ENCODE results near the gene SYNE4.
"Not testable (repeated sequence)": the region's sequence is repeated elsewhere in the genome, so short reads cannot be mapped to it uniquely, and the experiment has no call there.

Gene SYNE4

DNA sequence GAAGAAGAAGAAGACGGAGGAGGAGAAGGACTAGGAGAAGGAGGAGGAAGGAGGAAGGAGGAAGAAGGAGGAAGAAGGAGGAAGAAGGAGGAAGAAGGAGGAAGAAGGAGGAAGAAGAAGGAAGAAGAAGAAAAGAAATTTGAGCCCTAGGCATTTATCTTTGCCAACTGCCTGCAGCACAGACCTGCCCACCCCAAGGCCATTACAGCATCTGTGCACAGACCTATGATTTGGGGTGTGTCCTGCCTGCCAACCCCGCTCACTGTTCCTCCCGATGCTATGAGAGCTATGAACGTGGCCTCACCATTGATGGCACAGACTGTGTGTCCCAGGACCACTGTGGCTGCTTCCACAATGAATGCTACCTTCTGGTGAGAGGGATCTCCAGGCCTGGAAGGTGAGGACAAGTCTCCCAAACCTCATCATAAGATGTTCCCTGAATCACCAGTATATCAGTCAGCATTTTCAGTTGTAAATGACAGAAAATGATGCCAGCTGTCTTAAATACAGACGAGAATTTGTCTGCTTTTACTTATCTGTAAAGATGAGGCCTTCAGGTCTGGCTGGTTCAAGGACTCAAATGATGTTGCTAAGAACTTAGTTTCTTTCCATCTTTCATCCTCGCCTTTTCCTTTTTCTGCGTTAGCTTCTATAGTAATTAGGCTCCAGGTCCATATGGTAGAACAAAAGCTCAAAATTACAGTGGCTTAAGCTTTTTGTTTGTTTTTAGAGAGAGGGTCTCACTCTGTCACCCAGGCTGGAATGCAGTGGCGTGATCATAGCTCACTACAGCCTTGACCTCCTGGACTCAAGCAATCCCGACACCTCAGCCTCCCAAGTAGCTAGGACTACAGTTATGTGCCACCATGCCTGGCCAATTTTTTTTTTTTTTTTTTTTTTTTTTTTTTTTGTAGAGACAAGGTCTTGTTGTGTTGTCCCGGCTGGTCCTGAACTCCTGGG, 17.6 kb downstream of the SYNE4 start:
- no peak for DNase-seq (ENCODE audit: low spot score)

DNA sequence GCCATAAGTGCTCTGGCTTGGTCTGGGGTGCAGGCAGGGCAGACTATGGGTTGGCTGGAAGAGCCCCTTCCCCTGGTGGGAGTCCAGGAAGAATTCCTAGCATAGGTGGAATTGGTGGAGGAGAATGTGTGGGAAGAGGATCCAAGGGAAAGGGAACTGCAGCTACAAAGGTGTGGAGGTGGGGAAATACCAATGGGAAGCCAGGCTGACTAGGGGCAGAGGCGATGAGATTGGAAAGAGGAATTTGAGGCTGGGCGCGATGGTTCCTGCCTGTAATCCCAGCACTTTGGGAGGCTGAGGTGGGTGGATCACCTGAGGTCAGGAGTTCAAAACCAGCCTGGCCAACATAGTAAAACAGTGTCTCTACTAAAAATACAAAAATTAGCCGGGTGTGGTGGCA, 18.5 kb downstream of the SYNE4 start:
- DNase-seq (ENCODE audit: low spot score): no peak

DNA sequence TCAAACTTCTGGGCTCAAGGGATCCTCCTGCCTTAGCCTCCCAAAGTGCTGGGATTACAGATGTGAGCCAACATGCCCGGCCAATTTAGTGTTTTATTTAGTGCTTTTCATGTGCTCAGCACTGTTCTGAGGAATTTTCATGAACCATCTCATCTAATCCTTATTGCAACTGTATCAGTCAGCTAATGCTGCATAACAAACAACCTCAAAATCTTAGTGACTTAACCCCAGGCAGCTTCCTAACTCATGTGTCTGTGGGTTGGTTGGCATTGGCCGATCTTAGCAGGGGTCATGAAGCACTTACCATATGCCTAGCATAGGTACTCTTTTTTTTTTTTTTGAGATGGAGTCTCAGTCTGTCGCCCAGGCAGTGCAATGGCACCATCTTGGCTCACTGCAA, 19.8 kb downstream of the SYNE4 start:
- no peak for DNase-seq (ENCODE audit: low spot score)

DNA sequence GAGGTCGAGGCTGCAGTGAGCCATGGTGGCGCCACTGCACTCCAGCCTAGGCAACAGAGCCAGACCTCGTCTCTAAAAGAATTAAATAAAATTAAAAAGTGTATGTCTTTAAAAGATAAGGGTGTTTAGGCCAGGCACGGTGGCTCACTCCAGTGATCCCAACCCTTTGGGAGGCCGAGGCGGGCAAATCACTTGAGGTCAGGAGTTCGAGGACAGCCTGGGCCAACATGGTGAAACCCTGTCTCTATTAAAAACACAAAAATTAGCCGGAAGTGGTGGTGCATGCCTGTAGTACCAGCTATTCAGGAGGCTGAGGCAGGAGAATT, 21.1 kb downstream of the SYNE4 start:
- no peak for DNase-seq (ENCODE audit: low spot score)

DNA sequence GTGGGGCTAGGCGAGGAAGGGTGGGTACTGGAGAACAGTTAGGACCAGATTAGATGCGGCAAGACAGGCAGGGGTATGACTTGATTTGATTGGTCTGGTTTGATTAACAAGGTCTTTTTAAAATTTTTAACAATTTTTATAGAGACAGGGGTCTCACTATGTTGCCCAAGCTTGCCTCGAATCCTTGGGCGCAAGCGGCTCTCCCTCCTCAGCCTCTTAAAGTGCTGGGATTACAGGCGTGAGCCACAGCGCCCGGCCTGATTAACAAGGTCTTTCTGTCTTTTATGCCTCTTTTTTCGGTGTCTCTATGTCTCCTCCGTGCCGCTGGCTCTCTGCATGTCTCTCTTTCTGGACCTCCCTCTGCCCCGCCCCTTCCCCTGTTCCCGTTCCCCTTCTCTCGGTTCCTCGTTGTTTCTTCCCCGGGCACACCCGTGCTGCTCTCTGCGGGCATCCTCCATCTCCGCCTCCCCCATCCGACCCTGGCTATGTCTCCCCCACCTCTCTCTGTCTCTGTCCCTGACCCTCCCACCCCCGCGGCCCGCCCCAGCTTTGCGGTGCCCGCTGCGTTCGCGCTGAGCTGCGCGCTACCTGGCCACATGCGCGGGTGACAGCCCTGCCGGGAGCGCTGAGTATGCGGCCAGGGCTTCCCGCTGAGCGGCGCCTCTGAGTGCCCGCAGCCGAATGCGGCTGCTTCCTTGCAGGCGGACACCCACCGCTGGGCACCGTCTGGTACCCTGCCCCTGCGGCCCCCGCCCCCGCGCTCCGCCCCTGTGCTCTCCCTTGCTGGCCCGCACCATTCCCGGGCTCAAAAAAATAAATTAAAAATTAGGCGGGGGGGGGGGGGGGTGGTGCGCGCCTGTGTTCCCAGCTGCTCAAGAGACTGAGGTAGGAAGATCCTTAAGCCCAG, 21.7 kb downstream of the SYNE4 start:
- DNase-seq (ENCODE audit: low spot score): no peak

DNA sequence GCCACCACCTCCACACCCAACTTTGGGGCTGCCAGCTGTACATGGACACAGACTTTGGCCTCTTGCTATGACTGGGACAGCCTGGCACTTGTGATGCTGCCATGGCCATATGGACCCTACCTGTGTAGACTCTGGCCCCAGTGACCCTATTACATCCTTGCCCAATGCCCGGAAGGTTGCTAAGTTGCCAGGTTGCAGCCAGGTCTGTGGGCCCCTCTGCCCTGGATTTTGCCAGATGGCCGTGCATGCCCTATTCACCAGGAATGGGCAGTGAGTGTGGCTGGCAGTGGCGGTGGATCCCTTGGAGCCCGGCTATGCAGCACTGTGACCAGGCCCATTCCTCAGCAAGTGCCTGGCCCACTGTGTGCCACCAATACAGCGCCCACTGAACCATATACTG, 22.5 kb downstream of the SYNE4 start:
- no peak for DNase-seq (ENCODE audit: low spot score)

DNA sequence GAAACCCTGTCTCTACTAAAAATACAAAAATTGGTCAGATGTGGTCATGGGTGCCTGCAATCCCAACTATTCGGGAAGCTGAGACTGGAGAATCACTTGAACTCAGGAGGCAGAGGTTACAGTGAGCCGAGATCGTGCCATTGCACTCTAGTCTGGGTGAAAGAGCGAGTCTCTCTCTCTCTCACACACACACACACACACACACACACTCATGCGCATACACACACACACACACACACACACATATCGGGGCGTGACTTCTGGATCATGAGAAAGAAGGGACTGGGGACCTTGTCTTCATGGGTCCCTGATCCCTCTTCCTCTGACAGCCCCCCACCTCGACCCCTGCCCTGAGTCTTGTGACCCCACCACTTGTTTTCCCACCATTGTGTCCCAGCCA, 25.4 kb downstream of the SYNE4 start:
- no peak for DNase-seq (ENCODE audit: low spot score)

DNA sequence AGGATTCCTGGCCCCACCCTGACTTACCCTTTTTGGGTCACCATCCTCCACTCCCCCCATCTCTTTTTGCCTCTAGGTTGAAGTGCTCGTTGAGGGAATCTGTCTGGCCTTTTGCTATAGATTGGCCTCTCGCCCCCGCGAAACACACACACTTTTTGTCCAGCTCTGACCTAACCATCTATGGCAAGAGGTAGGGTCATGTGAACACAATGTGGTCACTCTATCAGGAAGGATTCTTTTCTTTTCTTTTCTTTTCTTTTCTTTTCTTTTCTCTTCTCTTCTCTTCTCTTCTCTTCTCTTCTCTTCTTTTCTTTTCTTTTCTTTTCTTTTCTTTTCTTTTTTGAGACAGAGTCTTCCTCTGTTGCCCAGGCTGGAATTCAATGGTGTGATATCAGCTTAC, 27.6 kb downstream of the SYNE4 start:
- not testable (repeated sequence) for DNase-seq (ENCODE audit: low spot score)

DNA sequence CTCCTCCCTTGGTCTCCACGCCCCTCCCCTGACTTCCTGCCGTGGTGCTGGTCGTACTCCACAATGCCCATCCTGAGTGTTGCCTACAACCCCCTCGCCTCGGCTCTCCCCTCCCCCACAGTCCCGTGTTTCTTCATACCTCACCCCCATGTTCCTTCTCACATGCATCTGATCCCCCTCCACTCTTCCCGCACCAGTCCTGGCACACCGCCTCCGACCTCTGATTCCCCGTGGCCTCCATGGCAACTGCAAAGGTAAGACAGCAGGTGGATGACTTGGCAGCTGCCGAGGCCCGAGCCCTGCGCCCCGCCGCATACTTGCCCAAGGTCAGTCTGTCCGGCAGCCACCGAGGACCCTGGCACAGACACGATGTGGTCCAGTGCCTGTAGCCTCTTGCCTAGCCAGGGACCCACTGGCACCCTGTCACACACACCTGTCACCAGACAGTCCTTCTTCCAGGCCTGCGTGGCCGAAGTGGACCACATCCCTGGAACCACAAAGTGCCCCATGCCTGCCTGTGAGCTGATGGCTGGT, 29.7 kb downstream of the SYNE4 start:
- DNase-seq (ENCODE audit: low spot score): no peak

DNA sequence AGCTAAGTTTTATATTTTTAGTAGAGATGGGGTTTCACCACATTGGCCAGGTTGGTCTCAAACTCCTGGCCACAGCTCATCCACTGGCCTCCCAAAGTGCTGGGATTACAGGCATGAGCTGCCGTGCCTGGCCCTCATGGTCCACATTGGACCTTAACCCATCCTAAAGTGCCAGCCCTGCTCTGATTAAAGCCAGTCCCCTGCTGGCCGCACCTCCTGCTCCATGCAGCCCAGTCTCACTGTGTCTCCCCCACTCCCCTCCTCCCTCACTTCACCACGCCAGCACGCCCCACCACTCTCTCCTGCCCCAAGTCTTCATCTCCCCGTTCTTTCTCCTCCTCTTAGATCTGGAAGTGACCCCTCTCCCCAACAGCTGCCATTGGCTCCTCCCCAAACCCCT, 30.3 kb downstream of the SYNE4 start:
- DNase-seq (ENCODE audit: low spot score): no peak

DNA sequence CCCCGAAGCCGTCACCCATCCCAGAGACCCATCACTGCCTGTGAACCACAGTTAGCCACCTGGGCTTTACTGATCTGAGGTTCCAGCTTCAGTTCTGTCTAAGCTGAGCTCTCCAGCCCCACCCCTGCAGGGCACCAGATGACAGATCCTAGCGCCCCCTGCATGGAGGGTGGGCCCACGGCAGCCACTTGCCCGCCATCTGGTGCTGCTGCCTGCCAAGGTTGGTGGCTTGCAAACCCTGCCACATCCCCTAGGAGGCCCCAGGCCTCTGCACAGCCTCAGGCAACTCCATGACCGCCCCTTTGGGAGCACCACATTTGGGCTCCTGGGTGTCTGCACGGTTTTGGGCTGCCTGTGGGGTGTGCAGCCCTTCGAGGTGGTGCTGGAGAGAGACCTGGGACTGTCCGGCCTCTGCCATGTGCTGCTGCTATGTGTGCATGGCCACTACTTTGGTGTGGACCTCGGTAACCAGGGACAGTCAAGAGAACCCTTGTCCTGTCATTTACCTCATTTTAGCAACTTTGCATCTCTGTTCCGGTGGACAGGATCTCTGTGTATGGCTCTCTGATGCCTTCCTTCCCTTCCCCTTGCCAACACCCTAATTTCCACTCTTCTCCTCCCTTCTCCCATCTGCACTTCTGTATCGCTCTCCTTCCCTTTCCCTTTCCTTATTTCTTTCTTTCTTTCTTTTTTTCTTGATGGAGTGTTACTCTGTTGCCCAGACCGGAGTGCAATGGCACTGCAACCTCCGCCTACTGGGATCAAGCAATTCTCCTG, 31.0 kb downstream of the SYNE4 start:
- DNase-seq (ENCODE audit: low spot score): no peak

DNA sequence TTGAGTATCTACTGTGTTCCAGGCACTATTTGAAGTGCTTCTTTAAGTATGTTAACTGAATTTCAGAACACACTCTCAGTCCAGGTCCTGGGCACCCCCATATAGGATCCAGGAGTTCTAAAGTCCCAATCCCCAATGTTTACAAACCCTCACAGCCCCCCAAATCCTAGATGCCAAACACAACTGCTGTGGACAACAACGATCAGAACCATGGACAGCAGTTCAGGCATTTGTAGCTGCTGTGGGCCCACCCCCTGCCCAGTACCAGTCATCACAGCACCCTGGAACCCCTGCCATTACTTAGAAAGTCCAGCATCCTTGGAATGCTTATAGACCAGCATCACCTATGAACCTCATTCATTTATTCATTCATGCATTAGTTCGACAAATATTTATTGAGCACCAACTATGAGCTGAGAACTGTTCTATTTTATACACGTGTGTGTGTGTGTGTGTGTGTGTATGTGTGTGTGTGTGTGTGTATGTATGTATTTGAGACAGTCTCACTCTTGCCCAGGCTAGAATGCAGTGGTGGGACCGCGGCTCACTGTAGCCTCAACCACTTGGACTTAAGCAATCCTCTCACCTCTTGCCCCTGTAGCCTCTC, 32.9 kb downstream of the SYNE4 start:
- DNase-seq (ENCODE audit: low spot score): no peak

DNA sequence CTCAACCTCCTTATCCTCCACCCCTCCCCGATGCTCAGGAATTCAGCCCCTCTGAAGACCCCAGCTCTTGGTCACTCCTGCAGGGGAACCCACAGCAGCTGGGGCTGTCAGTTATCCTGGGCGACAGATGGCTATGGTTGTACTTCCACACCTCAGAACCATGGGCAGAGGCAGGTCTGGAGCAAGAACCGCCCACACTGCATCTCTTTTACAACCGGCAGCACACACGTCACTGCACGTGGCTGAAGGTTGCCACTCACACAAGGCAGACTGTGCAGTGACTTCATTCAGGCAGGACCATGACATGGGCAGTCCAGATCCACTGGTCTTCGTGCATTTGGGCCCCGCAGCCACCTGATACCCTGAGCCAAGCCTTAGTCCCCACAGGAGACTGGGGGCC, 35.1 kb downstream of the SYNE4 start:
- DNase-seq (ENCODE audit: low spot score): no peak

DNA sequence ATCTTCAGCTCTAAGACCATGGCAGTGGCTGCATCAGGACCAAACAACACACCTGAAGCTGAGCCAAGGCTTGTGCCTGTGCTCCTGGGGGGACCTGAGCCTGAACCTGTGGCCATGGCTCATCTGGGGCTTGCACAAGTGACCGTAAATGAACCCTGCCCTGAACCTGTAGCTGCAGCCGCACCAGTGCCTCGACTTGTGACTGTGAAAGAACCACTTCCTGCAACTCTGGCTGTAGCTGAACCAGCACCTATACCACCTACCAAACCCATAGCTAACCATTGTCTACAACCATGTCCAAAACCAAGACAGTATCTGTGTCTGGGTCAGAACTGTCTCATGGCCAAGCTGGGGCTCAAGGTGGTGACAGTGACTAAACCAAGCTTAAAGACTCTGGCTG, 41.8 kb downstream of the SYNE4 start:
- DNase-seq (ENCODE audit: low spot score): no peak

DNA sequence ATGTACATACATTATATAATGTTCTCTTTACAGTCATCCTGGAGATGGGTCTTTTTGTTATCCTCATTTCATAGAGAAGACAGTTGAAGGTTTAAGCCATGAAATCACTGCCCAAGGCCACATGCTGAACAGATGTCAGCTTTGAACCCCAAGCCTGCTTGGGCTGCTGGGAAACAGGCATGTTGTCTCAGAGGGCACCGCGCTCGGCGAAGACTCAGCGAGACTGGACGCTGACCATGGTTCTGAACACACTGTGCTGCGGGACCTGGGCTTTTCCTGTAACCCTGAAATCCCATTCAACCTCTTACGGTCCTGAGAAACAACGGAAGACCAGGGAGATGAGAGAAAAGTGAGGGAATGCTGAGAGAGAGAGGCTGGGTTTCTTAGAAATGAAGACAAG, 45.1 kb downstream of the SYNE4 start:
- DNase-seq (ENCODE audit: low spot score): no peak

DNA sequence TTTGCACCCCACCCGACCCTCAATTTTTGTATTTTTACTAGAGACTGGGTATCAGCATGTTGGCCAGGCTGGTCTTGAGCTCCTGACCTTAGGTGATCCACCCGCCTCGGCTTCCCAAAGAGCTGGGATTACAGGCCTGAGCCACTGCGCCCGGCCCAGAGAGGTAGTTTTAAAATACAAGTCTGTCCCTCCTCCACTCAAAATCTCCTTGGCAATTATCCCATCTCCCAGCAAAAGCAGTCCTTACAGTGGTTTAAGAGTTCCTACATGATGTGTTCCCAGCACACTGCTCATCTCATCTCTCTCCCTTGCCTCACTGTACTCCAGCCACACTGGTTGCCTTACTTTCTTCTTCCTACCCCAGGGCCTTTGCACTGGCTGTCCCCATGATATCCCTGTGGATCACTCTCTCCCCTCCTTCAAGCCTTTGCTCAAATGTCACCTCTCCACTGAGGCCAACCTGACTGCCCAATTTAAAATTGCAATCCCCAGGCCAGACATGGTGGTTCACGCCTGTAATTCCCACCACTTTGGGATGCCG, 48.1 kb downstream of the SYNE4 start:
- DNase-seq (ENCODE audit: low spot score): no peak

DNA sequence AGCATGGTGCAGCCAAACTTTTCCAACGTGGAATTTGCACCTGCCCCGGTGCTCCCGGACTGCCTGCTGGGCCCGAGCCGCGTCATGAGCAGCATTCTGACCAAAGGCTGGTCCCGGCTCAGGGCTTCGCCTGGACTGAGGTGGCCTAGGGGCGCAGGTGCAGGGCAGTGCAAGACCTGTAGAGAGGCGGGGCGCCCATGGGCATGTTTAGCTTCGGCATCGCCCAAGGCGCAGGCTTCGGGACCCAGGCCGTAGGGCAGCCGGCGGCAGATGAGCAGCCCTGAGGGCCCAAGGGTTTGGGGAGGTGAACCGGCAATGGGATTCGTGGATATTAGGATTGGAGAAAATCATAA, 48.7 kb downstream of the SYNE4 start:
- no peak for DNase-seq (ENCODE audit: low spot score)

DNA sequence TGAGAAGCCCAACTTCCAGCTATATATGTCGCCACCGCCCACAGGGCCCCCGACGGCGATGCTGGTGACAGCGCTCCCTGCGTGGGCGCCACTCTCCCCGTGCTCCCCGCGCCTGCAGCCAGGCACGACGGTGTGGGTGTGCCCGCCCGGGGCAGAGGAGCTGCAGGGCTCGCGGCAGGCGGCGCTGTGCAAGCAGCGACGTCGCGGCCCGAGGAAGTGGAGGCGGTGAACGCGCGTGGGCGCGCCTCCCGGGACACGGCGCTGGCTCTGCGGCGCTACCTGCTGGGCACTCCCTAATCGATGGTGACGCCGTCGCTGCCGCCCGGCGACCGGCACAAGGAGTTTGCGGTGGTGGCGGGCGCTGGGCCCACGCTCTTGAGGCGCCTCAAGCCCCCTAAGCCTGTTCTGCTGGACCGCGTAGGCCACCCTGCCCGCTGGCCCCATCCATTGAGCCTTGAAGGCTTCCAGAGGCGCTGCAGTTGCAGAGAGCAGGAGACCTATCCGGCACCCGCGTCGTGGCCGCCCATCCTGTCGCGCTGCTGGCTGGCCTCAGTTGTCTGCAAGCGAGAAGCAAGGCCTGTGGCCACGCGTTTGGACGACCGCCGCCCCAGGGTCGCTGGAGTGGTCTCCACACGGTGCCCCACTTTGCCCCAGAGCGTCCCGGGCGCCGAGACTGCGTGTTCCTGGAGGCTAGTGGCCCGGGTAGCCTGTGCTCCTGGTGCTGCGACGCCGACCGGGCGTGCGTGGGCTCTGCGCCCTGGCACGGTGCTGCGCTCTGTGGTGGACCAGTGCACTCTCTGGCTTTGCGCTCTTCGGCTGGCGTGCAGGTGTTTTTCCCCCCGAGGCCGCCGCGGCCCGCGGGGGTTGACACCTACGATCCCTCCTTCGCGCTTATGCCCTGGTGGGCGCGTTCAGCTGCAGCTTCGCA, 49.3 kb downstream of the SYNE4 start:
- no peak for DNase-seq (ENCODE audit: low spot score)

DNA sequence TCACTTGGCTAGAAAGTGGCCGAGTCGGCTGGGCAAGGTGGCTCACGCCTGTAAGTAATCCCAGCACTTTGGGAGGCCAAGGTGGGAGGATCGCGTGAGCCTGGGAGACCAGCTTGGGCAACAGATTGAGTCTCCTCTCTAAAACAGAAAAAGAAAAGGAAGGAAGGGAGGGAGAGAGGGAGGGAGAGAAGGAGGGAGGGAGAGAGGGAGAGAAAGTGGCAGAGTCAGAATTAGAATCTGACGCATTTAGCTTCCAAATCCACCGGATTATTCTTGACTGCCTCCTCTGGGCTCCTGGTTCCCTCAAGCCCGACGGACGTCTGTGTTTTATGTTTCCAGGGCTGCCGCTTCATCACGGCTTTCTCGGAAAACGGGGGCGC, 50.0 kb downstream of the SYNE4 start:
- DNase-seq (ENCODE audit: low spot score): no peak

DNA sequence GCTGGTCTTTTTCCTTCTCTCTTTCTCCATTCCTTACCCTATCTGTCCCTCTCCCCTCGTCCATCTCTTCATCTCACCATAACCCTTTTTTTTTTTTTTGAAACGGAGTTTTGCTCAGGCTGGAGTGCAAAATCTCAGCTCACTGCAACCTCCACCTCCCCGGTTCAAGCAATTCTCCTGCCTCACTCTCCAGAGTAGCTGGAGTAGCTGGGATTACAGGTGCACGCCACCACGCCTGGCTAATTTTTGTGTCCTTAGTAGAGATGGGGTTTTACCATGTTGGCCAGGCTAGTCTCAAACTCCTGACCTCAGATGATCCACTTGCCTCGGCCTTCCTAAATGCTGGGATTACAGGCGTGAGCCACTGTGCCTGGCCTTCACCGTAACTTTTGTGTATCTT, 51.2 kb downstream of the SYNE4 start:
- DNase-seq (ENCODE audit: low spot score): not testable (repeated sequence)
